PC-3 (cell line): ENCODE data around the gene SH3RF3. TPM values are rescaled to one million over a fixed set of nuclear protein-coding genes. Genes with fewer than 3 reads are reported as not detected.
A peak's percentile ranks its signal among the peaks of the same experiment; 100 is the strongest.

Experiments
- ATAC-seq: fragments of 200-7000 bp; cut with Tn5 transposase; 2 replicates; pipeline ENCODE4 v1.9.1; 2020; ENCODE audit warnings: mild to moderate bottlenecking, moderate library complexity
- BruUV-seq: library from RNA; stranded (reverse); fragments of 400-500 nt; replicated peaks from 2 replicates; lab custom pipeline; 2021; lab: Mats Ljungman, UMichigan
- CTCF ChIA-PET: fragments of 300-600 bp; sonication (Branson Sonifier 250); formaldehyde crosslinking; loops from one replicate; lab custom pipeline; 2022; ENCODE audit warnings: antibody characterized with exemption; lab: Charles Lee
- POLR2A ChIA-PET: fragments of 300-600 bp; sonication (Branson Sonifier 250); formaldehyde crosslinking; loops from one replicate; lab custom pipeline; 2022; ENCODE audit warnings: antibody characterized with exemption; ENCODE audit not compliant: unreplicated experiment; lab: Charles Lee
- DNase-seq: peaks from one replicate; pipeline ENCODE4 v3.0.0-alpha.2; 2015
- H2AFZ ChIP-seq: fragments of 300-600 bp; sonication (generic); 2 replicates; pipeline ENCODE4 v1.6.0; 2016; ENCODE audit warnings: antibody characterized with exemption, low read length
- H3F3A ChIP-seq: fragments of 300-600 bp; sonication (generic); one replicate; pipeline ENCODE4 v1.6.0; 2017; ENCODE audit warnings: antibody characterized with exemption, low read length, control low read depth, mild to moderate bottlenecking; ENCODE audit not compliant: unreplicated experiment
- H3K27ac ChIP-seq: fragments of 300-600 bp; sonication (generic); 2 replicates; pipeline ENCODE4 v1.5.1; 2016; ENCODE audit warnings: mild to moderate bottlenecking, low read length
- H3K27me3 ChIP-seq: fragments of 300-600 bp; sonication (generic); 2 replicates; pipeline ENCODE4 v1.6.1; 2016; ENCODE audit warnings: low read length, mixed read lengths
- H3K36me3 ChIP-seq: fragments of 300-600 bp; sonication (generic); 2 replicates; pipeline ENCODE4 v1.6.1; 2016; ENCODE audit warnings: low read depth, mixed run types, low read length, mixed read lengths
- H3K4me1 ChIP-seq: fragments of 300-600 bp; sonication (generic); 2 replicates; pipeline ENCODE4 v1.5.1; 2016; ENCODE audit warnings: low read length; ENCODE audit not compliant: insufficient read depth
- H3K4me2 ChIP-seq: fragments of 300-600 bp; sonication (generic); 2 replicates; pipeline ENCODE4 v1.6.0; 2016; ENCODE audit warnings: low read length
- H3K4me3 ChIP-seq: fragments of 300-600 bp; sonication (generic); 2 replicates; pipeline ENCODE4 v1.5.1; 2016; ENCODE audit warnings: mild to moderate bottlenecking, low read length, mixed read lengths
- H3K79me2 ChIP-seq: fragments of 300-600 bp; sonication (generic); 2 replicates; pipeline ENCODE4 v1.6.1; 2017; ENCODE audit warnings: low read length, mixed read lengths
- H3K9ac ChIP-seq: fragments of 300-600 bp; sonication (generic); 2 replicates; pipeline ENCODE4 v1.6.0; 2016; ENCODE audit warnings: mild to moderate bottlenecking, low read length
- H3K9me2 ChIP-seq: fragments of 300-600 bp; sonication (generic); replicated peaks from 2 replicates; pipeline ENCODE4 v1.6.1; 2016; ENCODE audit warnings: mixed run types, low read length, mixed read lengths
- H3K9me3 ChIP-seq: fragments of 300-600 bp; sonication (generic); 2 replicates; pipeline ENCODE4 v1.6.1; 2016; ENCODE audit warnings: low read length, mixed read lengths
- H4K20me1 ChIP-seq: fragments of 300-600 bp; sonication (generic); 2 replicates; pipeline ENCODE4 v1.6.1; 2016; ENCODE audit warnings: low read length, mixed read lengths
- EZH2 ChIP-seq: fragments of 300-600 bp; sonication (generic); IDR thresholded peaks from one replicate; pipeline ENCODE4 v1.6.1; 2017; ENCODE audit warnings: antibody characterized with exemption, mild to moderate bottlenecking, low read length; ENCODE audit not compliant: unreplicated experiment
- EZH2phosphoT487 ChIP-seq: fragments of 300-600 bp; sonication (generic); IDR thresholded peaks from 2 replicates; pipeline ENCODE4 v1.6.1; 2018; ENCODE audit warnings: mild to moderate bottlenecking, antibody characterized with exemption, low read length, borderline replicate concordance
- intact Hi-C: fragments of 100-400 bp; cut with micrococcal nuclease; formaldehyde crosslinking; loops from 2 replicates; pipeline ENCODE4 v1.9.0; 2023
- total RNA-seq: library from RNA; depleted of rRNA; stranded (reverse); fragments of >200 nt; gene quantifications from 2 replicates; pipeline ENCODE4 v1.2.3, GENCODE V29; 2014
- TF ChIP-seq, protein P1 (sequence below): fragments of 300-600 bp; sonication (generic); conservative IDR thresholded peaks from 2 replicates; pipeline ENCODE4 v1.5.1; 2017; ENCODE audit warnings: antibody characterized with exemption, low read depth, mild to moderate bottlenecking, low read length

SH3RF3 gene
- total RNA-seq, 1 experiment from 2014 or later = 11.7 TPM

DNA sequence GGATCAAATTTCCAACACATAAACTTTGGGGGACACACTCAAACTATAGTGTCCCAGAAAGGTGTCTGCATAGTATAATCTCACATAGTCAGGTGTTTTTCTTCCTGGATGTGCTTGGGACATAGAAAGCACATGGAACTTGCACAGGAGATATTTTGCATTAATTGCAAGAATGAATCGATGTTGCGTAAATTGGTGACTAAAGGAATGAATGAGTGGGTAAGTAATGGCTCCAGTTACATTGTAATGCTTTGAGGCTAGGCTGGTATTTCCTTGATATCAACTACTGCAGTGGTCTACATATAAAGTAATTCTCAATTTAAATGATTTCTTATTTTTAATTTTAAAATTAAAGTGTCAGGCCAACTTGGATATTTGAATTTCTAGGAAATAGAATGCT lies 53.4 kb downstream of the SH3RF3 start:
- no peaks in the 10 kb centered on the region for H4K20me1 ChIP-seq
- DNase-seq (peak; percentile 34), ATAC-seq (no peak)
- no peaks in the 10 kb centered on the region for H3K36me3 ChIP-seq
- H2AFZ ChIP-seq = no peak overlapping the region
- H3K27me3 ChIP-seq = no peaks in the 10 kb centered on the region
- BruUV-seq = no TSS peak
- H3K9ac ChIP-seq = no peak overlapping the region
- ChIA-PET CTCF (no interaction called here), POLR2A (no interaction called here)
- H3F3A ChIP-seq = no peaks in the 10 kb centered on the region
- H3K9me2 ChIP-seq = no peaks in the 10 kb centered on the region
- peaks cover 7% of the 10 kb centered on the region for H3K4me1 ChIP-seq
- H3K27ac ChIP-seq = no peak overlapping the region
- H3K4me2 ChIP-seq = no peak overlapping the region
- intact Hi-C loops = no loop called here
- H3K9me3 ChIP-seq = no peaks in the 10 kb centered on the region
- TF ChIP-seq EZH2 = no peak
- TF ChIP-seq, protein P1, sequence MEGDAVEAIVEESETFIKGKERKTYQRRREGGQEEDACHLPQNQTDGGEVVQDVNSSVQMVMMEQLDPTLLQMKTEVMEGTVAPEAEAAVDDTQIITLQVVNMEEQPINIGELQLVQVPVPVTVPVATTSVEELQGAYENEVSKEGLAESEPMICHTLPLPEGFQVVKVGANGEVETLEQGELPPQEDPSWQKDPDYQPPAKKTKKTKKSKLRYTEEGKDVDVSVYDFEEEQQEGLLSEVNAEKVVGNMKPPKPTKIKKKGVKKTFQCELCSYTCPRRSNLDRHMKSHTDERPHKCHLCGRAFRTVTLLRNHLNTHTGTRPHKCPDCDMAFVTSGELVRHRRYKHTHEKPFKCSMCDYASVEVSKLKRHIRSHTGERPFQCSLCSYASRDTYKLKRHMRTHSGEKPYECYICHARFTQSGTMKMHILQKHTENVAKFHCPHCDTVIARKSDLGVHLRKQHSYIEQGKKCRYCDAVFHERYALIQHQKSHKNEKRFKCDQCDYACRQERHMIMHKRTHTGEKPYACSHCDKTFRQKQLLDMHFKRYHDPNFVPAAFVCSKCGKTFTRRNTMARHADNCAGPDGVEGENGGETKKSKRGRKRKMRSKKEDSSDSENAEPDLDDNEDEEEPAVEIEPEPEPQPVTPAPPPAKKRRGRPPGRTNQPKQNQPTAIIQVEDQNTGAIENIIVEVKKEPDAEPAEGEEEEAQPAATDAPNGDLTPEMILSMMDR = no peak
- TF ChIP-seq EZH2phosphoT487 = no peak
- H3K4me3 ChIP-seq = no peak overlapping the region
- peaks cover 52% of the 10 kb centered on the region for H3K79me2 ChIP-seq

DNA sequence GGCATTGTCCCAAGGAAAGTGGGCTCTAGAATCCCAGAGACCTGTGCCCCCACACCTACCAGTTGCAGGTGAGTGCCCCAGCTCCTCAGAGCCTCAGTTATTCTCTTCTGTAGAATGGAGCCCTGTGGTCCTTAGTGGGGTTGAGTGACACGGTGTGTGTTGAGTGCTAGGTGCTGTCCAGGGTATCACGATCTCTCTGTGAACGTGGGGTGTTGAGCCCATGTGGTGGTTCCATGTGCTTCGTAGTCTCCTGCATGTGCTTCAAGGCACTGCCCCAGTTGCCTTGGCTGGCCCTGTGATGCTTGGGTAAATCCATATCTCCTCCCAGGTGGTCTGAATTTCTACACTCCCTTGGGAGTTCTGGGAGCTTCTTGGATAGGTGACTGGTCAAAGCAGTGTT lies 54.9 kb downstream of the SH3RF3 start:
- H3K27ac ChIP-seq = no peak overlapping the region
- TF ChIP-seq, protein P1 = no peak
- TF ChIP-seq EZH2 = no peak
- H4K20me1 ChIP-seq = no peaks in the 10 kb centered on the region
- BruUV-seq = no TSS peak
- no peaks in the 10 kb centered on the region for H3K9me3 ChIP-seq
- DNase-seq = no peak
- no peak overlapping the region for H3K4me3 ChIP-seq
- ChIA-PET CTCF (no interaction called here), POLR2A (no interaction called here)
- peaks cover 38% of the 10 kb centered on the region for H3K79me2 ChIP-seq
- no peak for ATAC-seq
- H3K9me2 ChIP-seq = no peaks in the 10 kb centered on the region
- H3F3A ChIP-seq = no peaks in the 10 kb centered on the region
- H3K4me2 ChIP-seq = no peak overlapping the region
- no peaks in the 10 kb centered on the region for H3K4me1 ChIP-seq
- H3K9ac ChIP-seq = no peak overlapping the region
- intact Hi-C loops = no loop called here
- no peak overlapping the region for H2AFZ ChIP-seq
- H3K27me3 ChIP-seq = no peaks in the 10 kb centered on the region
- H3K36me3 ChIP-seq = no peaks in the 10 kb centered on the region

DNA sequence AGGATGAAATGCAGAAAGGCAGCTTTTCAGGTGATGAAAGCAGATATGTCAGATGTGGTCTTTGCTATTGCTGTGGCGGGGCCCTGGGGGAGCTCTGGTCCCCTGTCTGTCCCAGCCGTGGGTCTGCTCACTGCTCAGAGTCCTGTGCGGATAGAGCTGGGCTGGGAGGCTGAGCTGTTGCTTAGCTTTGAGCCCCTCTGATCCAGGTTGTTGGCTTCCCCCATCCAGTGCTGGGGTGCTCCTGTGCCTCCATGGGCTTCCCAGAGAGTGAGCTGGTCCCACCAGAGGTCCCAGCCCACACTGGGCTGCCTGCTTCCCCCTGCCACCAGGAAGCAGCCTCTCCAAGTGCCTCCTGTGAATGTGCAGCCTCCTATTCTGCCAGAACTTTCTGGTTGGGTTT lies 55.4 kb downstream of the SH3RF3 start:
- H3K4me2 ChIP-seq = no peak overlapping the region
- no peaks in the 10 kb centered on the region for H4K20me1 ChIP-seq
- no TSS peak for BruUV-seq
- H3K9ac ChIP-seq = no peak overlapping the region
- no peaks in the 10 kb centered on the region for H3K27me3 ChIP-seq
- no peaks in the 10 kb centered on the region for H3F3A ChIP-seq
- ATAC-seq (no peak), DNase-seq (no peak)
- no peaks in the 10 kb centered on the region for H3K36me3 ChIP-seq
- TF ChIP-seq EZH2 = no peak
- no peaks in the 10 kb centered on the region for H3K9me3 ChIP-seq
- H3K4me3 ChIP-seq = no peak overlapping the region
- H3K27ac ChIP-seq = no peak overlapping the region
- H3K79me2 ChIP-seq = peaks cover 33% of the 10 kb centered on the region
- H3K9me2 ChIP-seq = no peaks in the 10 kb centered on the region
- ChIA-PET POLR2A (no interaction called here), CTCF (no interaction called here)
- H3K4me1 ChIP-seq = no peaks in the 10 kb centered on the region
- intact Hi-C loops = no loop called here
- no peak overlapping the region for H2AFZ ChIP-seq
